IMR-90 (cell line): ENCODE data around the gene MXD4. TPM values are rescaled to one million over a fixed set of nuclear protein-coding genes. Genes with fewer than 3 reads are reported as not detected.

ENCODE experiments used
- ATAC-seq: fragments of 200-7000 bp; cut with Tn5 transposase; 2 replicates; pipeline ENCODE4 v1.9.1; 2020; ENCODE audit warnings: low read depth, mild to moderate bottlenecking, moderate library complexity
- BruUV-seq: library from RNA; stranded (reverse); fragments of 400-500 nt; replicated peaks from 2 replicates; lab custom pipeline; 2021; lab: Mats Ljungman, UMichigan
- CTCF ChIA-PET: fragments of 300-600 bp; formaldehyde crosslinking; extraction: SDS; loops from one replicate; lab custom pipeline; 2021; ENCODE audit warnings: antibody characterized with exemption; lab: Yijun Ruan, JAX
- POLR2A ChIA-PET: fragments of 300-600 bp; sonication (Branson Sonifier 250); formaldehyde crosslinking; loops from one replicate; lab custom pipeline; 2022; ENCODE audit warnings: antibody characterized with exemption; ENCODE audit not compliant: unreplicated experiment; lab: Charles Lee
- DNase-seq: peaks from one replicate; pipeline ENCODE4 v3.0.0; 2013
- H2AFZ ChIP-seq: replicated peaks from 2 replicates; pipeline ENCODE3; 2013; ENCODE audit warnings: low read length, mild to moderate bottlenecking; ENCODE audit not compliant: poor library complexity
- H2AK5ac ChIP-seq: 2 replicates; pipeline ENCODE4 v1.6.1; 2013; ENCODE audit warnings: low read depth, low read length, inconsistent platforms
- H2AK9ac ChIP-seq: replicated peaks from 2 replicates; pipeline ENCODE3; 2013; ENCODE audit warnings: mild to moderate bottlenecking, low read depth, low read length, moderate library complexity; ENCODE audit not compliant: poor library complexity
- H2BK120ac ChIP-seq: 2 replicates; pipeline ENCODE4 v1.6.1; 2013; ENCODE audit warnings: low read depth, low read length, inconsistent platforms
- H2BK15ac ChIP-seq: 3 replicates; pipeline ENCODE4 v1.6.1; 2013; ENCODE audit warnings: low read depth, low read length, inconsistent platforms
- H2BK20ac ChIP-seq: 2 replicates; pipeline ENCODE4 v1.6.1; 2013; ENCODE audit warnings: low read depth, mild to moderate bottlenecking, inconsistent platforms, low read length, moderate library complexity
- H2BK5ac ChIP-seq: 2 replicates; pipeline ENCODE4 v1.6.1; 2013; ENCODE audit warnings: mild to moderate bottlenecking, low read depth, low read length, inconsistent platforms; ENCODE audit not compliant: poor library complexity, severe bottlenecking
- H3K14ac ChIP-seq: replicated peaks from 2 replicates; pipeline ENCODE4 v1.6.1; 2013; ENCODE audit warnings: low read depth, low read length, inconsistent platforms
- H3K18ac ChIP-seq: 2 replicates; pipeline ENCODE4 v1.6.1; 2013; ENCODE audit warnings: low read depth, low read length, control low read depth
- H3K23ac ChIP-seq: 2 replicates; pipeline ENCODE4 v1.6.1; 2013; ENCODE audit warnings: low read depth, low read length, inconsistent platforms
- H3K27ac ChIP-seq: 2 replicates; pipeline ENCODE4 v1.5.1; 2013; ENCODE audit warnings: mild to moderate bottlenecking, control low read depth, low read length; ENCODE audit not compliant: insufficient read depth
- H3K27me3 ChIP-seq: 2 replicates; pipeline ENCODE4 v1.6.1; 2013; ENCODE audit warnings: low read length; ENCODE audit not compliant: control insufficient read depth, insufficient read depth
- H3K36me3 ChIP-seq: 2 replicates; pipeline ENCODE4 v1.6.1; 2013; ENCODE audit warnings: low read length, mixed read lengths; ENCODE audit not compliant: control insufficient read depth, insufficient read depth
- H3K4ac ChIP-seq: 2 replicates; pipeline ENCODE4 v1.6.1; 2013; ENCODE audit warnings: low read depth, low read length, inconsistent platforms
- H3K4me1 ChIP-seq: 2 replicates; pipeline ENCODE4 v1.6.1; 2013; ENCODE audit warnings: low read length, mixed read lengths; ENCODE audit not compliant: control insufficient read depth, insufficient read depth
- H3K4me2 ChIP-seq: 2 replicates; pipeline ENCODE4 v1.6.1; 2013; ENCODE audit warnings: low read depth, mild to moderate bottlenecking, control low read depth, low read length, moderate library complexity
- H3K4me3 ChIP-seq: 2 replicates; pipeline ENCODE4 v1.5.1; 2013; ENCODE audit warnings: low read depth, mild to moderate bottlenecking, control low read depth, low read length, moderate library complexity; ENCODE audit not compliant: insufficient read depth
- H3K56ac ChIP-seq: 2 replicates; pipeline ENCODE4 v1.6.1; 2013; ENCODE audit warnings: low read length, inconsistent platforms; ENCODE audit not compliant: insufficient read depth; ENCODE audit errors: extremely low read depth
- H3K79me1 ChIP-seq, 2 experiments: 2 replicates each; pipeline ENCODE4 v1.6.1; 2013; ENCODE audit warnings: low read length in 2 of 2, inconsistent platforms in 1 of 2, low read depth in 1 of 2
- H3K9ac ChIP-seq: 2 replicates; pipeline ENCODE4 v1.6.1; 2013; ENCODE audit warnings: low read depth, low read length, control low read depth
- H3K9me1 ChIP-seq: 2 replicates; pipeline ENCODE4 v1.6.1; 2013; ENCODE audit warnings: low read length, inconsistent platforms; ENCODE audit not compliant: insufficient read depth
- H3K9me3 ChIP-seq: 2 replicates; pipeline ENCODE4 v1.6.1; 2013; ENCODE audit warnings: low read length; ENCODE audit not compliant: control insufficient read depth, insufficient read depth
- H4K20me1 ChIP-seq: 2 replicates; pipeline ENCODE4 v1.6.1; 2013; ENCODE audit warnings: low read length, inconsistent platforms; ENCODE audit not compliant: insufficient read depth
- H4K5ac ChIP-seq: 2 replicates; pipeline ENCODE4 v1.6.1; 2013; ENCODE audit warnings: mild to moderate bottlenecking, low read depth, low read length, control low read depth
- H4K8ac ChIP-seq, 2 experiments: 2 replicates each; pipeline ENCODE4 v1.6.1; 2013; ENCODE audit warnings: low read depth in 2 of 2, low read length in 2 of 2, control low read depth in 1 of 2, inconsistent platforms in 1 of 2
- H4K91ac ChIP-seq: 2 replicates; pipeline ENCODE4 v1.6.1; 2013; ENCODE audit warnings: low read depth, low read length, inconsistent platforms; ENCODE audit not compliant: insufficient read depth
- CEBPB ChIP-seq: IDR thresholded peaks from 2 replicates; pipeline ENCODE4 v1.6.1; 2012; ENCODE audit warnings: low read depth, low read length, improper control_type of control experiment
- CTCF ChIP-seq: conservative IDR thresholded peaks from 2 replicates; pipeline ENCODE4 v1.5.1; 2012; ENCODE audit warnings: mild to moderate bottlenecking, low read depth, low read length, improper control_type of control experiment
- ELK1 ChIP-seq: fragments of 150-350 bp; IDR thresholded peaks from 2 replicates; pipeline ENCODE4 v1.6.1; 2016; ENCODE audit warnings: low read depth, mild to moderate bottlenecking, low read length, moderate library complexity, borderline replicate concordance
- FOS ChIP-seq: fragments of 150-350 bp; IDR thresholded peaks from 2 replicates; pipeline ENCODE4 v1.6.1; 2016; ENCODE audit warnings: low read depth, low read length
- MAFK ChIP-seq: IDR thresholded peaks from 2 replicates; pipeline ENCODE4 v1.6.1; 2012; ENCODE audit warnings: low read depth, low read length, improper control_type of control experiment
- MAZ ChIP-seq: IDR thresholded peaks from 2 replicates; pipeline ENCODE4 v1.6.1; 2012; ENCODE audit warnings: low read depth, mild to moderate bottlenecking, low read length, improper control_type of control experiment, moderate library complexity, borderline replicate concordance
- MXI1 ChIP-seq: IDR thresholded peaks from 2 replicates; pipeline ENCODE4 v1.6.1; 2012; ENCODE audit warnings: low read depth, mild to moderate bottlenecking, low read length, moderate library complexity, borderline replicate concordance
- NFE2L2 ChIP-seq: fragments of 150-350 bp; IDR thresholded peaks from 2 replicates; pipeline ENCODE4 v1.6.1; 2016; ENCODE audit warnings: low read depth, mild to moderate bottlenecking, low read length
- POLR2A ChIP-seq: IDR thresholded peaks from 2 replicates; pipeline ENCODE4 v1.6.1; 2012; ENCODE audit warnings: mild to moderate bottlenecking, low read depth, low read length
- RAD21 ChIP-seq: IDR thresholded peaks from 2 replicates; pipeline ENCODE4 v1.6.1; 2012; ENCODE audit warnings: low read length, improper control_type of control experiment
- RCOR1 ChIP-seq: IDR thresholded peaks from 2 replicates; pipeline ENCODE4 v1.6.1; 2012; ENCODE audit warnings: mild to moderate bottlenecking, low read length, improper control_type of control experiment; ENCODE audit not compliant: insufficient replicate concordance
- RFX5 ChIP-seq: IDR thresholded peaks from 2 replicates; pipeline ENCODE4 v1.8.0; 2012; ENCODE audit warnings: low read depth, mild to moderate bottlenecking, low read length, moderate library complexity
- SMC3 ChIP-seq: fragments of 150-350 bp; IDR thresholded peaks from 2 replicates; pipeline ENCODE4 v1.6.1; 2016; ENCODE audit warnings: low read depth, mild to moderate bottlenecking, antibody characterized with exemption, low read length, moderate library complexity
- WGBS, 2 experiments: methylation state at CpG; one replicate each; pipeline versions ENCODE4 v1.1.5 to v1.1.7; 2013; ENCODE audit warnings: missing lambda C conversion rate in 2 of 2; ENCODE audit not compliant: insufficient read length in 1 of 2; ENCODE audit errors: extremely low coverage in 2 of 2; 5-methylcytosine and 5-hydroxymethylcytosine counted together
- dilution Hi-C: fragments of 300-500 bp; cut with HindIII; formaldehyde crosslinking; loops from one replicate; pipeline ENCODE4 v1.14.3; 2018; ENCODE audit warnings: low sequenced_read_pairs; ENCODE audit not compliant: unreplicated experiment
- in situ Hi-C: fragments of 300-500 bp; cut with MboI; formaldehyde crosslinking; loops from 3 replicates; pipeline ENCODE4 v1.14.3; 2019; ENCODE audit warnings: low sequenced_read_pairs, inconsistent platforms, mixed read lengths
- intact Hi-C: fragments of 100-400 bp; cut with micrococcal nuclease; formaldehyde crosslinking; loops from 2 replicates; pipeline ENCODE4 v1.10.0; 2022
- polyA plus RNA-seq, 3 experiments: library from polyadenylated mRNA; depleted of rRNA; stranded (reverse); fragments of >200 nt; gene quantifications; 2 replicates each; pipeline ENCODE4 v1.2.3, GENCODE V29; 2012; ENCODE audit warnings: low replicate concordance in 1 of 3
- total RNA-seq: library from RNA; depleted of rRNA; stranded (reverse); fragments of >200 nt; gene quantifications from 2 replicates; pipeline ENCODE4 v1.2.3, GENCODE V29; 2012

Gene MXD4
- total and polyA plus RNA-seq, 2 of the 4 experiments (the other 2 are of a cell fraction), result 22.8 to 54.4 TPM

GRCh38 chr4:2220016-2220630 is 41.8 kb downstream of the MXD4 start (continued):
- TF ChIP-seq MXI1, result no peak

- BruUV-seq, result no TSS peak
- Histone ChIP-seq H3K79me1 (no peaks in the 10 kb centered on the region), H4K20me1 (peaks cover 11% of the 10 kb centered on the region), H3K27ac (no peak overlapping the region), H3K4me1 (peaks cover 3% of the 10 kb centered on the region; the same call in 1 of the 2 replicates), H3K4ac (no peak overlapping the region), H3K18ac (no peak overlapping the region), H2AK9ac (no peak overlapping the region), H4K8ac (no peak overlapping the region), H4K5ac (no peak overlapping the region), H3K4me3 (no peak overlapping the region), H3K9ac (no peak overlapping the region), H3K36me3 (peaks cover 2% of the 10 kb centered on the region; the same call in 1 of the 2 replicates), H4K91ac (no peak overlapping the region), H2AFZ (peak overlapping the region; percentile 15), H2BK15ac (no peak overlapping the region), H3K9me1 (no peaks in the 10 kb centered on the region), H2BK20ac (no peak overlapping the region), H2BK120ac (no peak overlapping the region), H3K4me2 (no peak overlapping the region), H2BK5ac (no peak overlapping the region), H3K27me3 (peaks cover 2% of the 10 kb centered on the region; the same call in 1 of the 2 replicates), H3K9me3 (no peaks in the 10 kb centered on the region), H3K23ac (no peak overlapping the region), H3K56ac (no peak overlapping the region), H2AK5ac (no peak overlapping the region), H3K14ac (no peak overlapping the region)
- DNase-seq (no peak), ATAC-seq (no peak)
- in situ Hi-C loops, result no loop called here
- POLR2A ChIA-PET, result no interaction called here
- intact Hi-C loops, result no loop called here
- 90% methylated on average over 3 of the region's 6 CpGs; no CpG with 5 or more reads in 1 of the 2 experiments for WGBS, 2 experiments
- dilution Hi-C loops, result no loop called here
- CTCF ChIA-PET, result interaction anchor here (0.6 to 2.6 kb wide), 9 partner anchors 10 to 247 kb away, joined by 3 to 11 read pairs (median 3); no protein-coding TSS in a partner anchor
- TF ChIP-seq ELK1, result no peak
- TF ChIP-seq SMC3, result no peak
- no peak for TF ChIP-seq RCOR1
- no peak for TF ChIP-seq MXI1
- no peak for TF ChIP-seq NFE2L2
- no peak for TF ChIP-seq MAZ
- no peak for TF ChIP-seq CTCF
- TF ChIP-seq CEBPB, result no peak
- TF ChIP-seq POLR2A, result no peak
- no peak for TF ChIP-seq RFX5
- TF ChIP-seq MAFK, result no peak
- no peak for TF ChIP-seq FOS
- no peak for TF ChIP-seq RAD21
Observed at GRCh38 chr4:2219233-2219760, 42.6 kb downstream of the MXD4 start.
